HEK293T (cell line): ENCODE data around the gene YY1AP1.

ENCODE experiments used
- CTBP1 ChIP-seq: fragments of 450-650 bp; IDR thresholded peaks from 2 replicates; pipeline ENCODE4 v1.6.1; 2016; ENCODE audit warnings: borderline replicate concordance
- FOXA1 ChIP-seq: fragments of 450-650 bp; IDR thresholded peaks from 2 replicates; pipeline ENCODE4 v1.6.1; 2016; ENCODE audit warnings: mild to moderate bottlenecking
- SP1 ChIP-seq: fragments of 450-650 bp; IDR thresholded peaks from 2 replicates; pipeline ENCODE4 v1.6.1; 2017
- SUZ12 ChIP-seq: fragments of 450-650 bp; IDR thresholded peaks from 2 replicates; pipeline ENCODE4 v1.6.1; 2016; ENCODE audit warnings: mild to moderate bottlenecking

GRCh38 chr1:155706139-155706538, 17.6 kb upstream of the YY1AP1 start:
- TF ChIP-seq SP1 (no peak), SUZ12 (no peak), FOXA1 (no peak), CTBP1 (no peak)
